Inflammatory macrophage treated with lipopolysaccharide for 4 hours (primary cell): ENCODE data around the gene SIM1.
"Not testable (repeated sequence)": the region's sequence is repeated elsewhere in the genome, so short reads cannot be mapped to it uniquely, and the experiment has no call there.

ENCODE experiments used
- DNase-seq: peaks from one replicate; pipeline ENCODE4 v3.0.0-alpha.2; 2020

The SIM1 gene

GRCh38 chr6:100417036-100417435 is 47.7 kb downstream of the SIM1 start:
- no peak for DNase-seq

GRCh38 chr6:100415768-100416167 is 49.0 kb downstream of the SIM1 start:
- no peak for DNase-seq

- DNase-seq = no peak
These were observed 51.8 kb downstream of the SIM1 start for GRCh38 chr6:100412872-100413271.

- DNase-seq = no peak
These were observed 60.7 kb downstream of the SIM1 start for GRCh38 chr6:100404051-100404450.

- DNase-seq = no peak
These were observed 71.2 kb downstream of the SIM1 start for GRCh38 chr6:100393493-100393892.

GRCh38 chr6:100392423-100392822 is 72.3 kb downstream of the SIM1 start:
- no peak for DNase-seq

- no peak for DNase-seq
These were observed 75.7 kb downstream of the SIM1 start for GRCh38 chr6:100388868-100389519.

GRCh38 chr6:100382767-100383195 is 81.9 kb downstream of the SIM1 start:
- no peak for DNase-seq

- DNase-seq = no peak
These were observed 82.7 kb downstream of the SIM1 start for GRCh38 chr6:100382031-100382430.

GRCh38 chr6:100381111-100381510 is 83.6 kb downstream of the SIM1 start:
- no peak for DNase-seq

GRCh38 chr6:100379386-100379785 is 85.3 kb downstream of the SIM1 start:
- no peak for DNase-seq

GRCh38 chr6:100378576-100378975 is 86.1 kb downstream of the SIM1 start:
- DNase-seq = no peak

GRCh38 chr6:100376103-100376502 is 88.6 kb downstream of the SIM1 start:
- no peak for DNase-seq

- no peak for DNase-seq
These were observed 92.2 kb downstream of the SIM1 start for GRCh38 chr6:100372326-100373091.

GRCh38 chr6:100371591-100371990 is 93.1 kb downstream of the SIM1 start:
- DNase-seq = no peak

- no peak for DNase-seq
These were observed 94.5 kb downstream of the SIM1 start for GRCh38 chr6:100370265-100370664.

GRCh38 chr6:100366419-100366818 is 98.3 kb downstream of the SIM1 start:
- DNase-seq = peak; percentile 40

GRCh38 chr6:100363651-100364050 is 101.1 kb downstream of the SIM1 start:
- DNase-seq = no peak

GRCh38 chr6:100354736-100355641 is 109.7 kb downstream of the SIM1 start:
- DNase-seq = not testable (repeated sequence)

- DNase-seq = no peak
These were observed 111.3 kb downstream of the SIM1 start for GRCh38 chr6:100353276-100354015.

- DNase-seq = no peak
These were observed 114.6 kb downstream of the SIM1 start for GRCh38 chr6:100350139-100350538.

- no peak for DNase-seq
These were observed 115.4 kb downstream of the SIM1 start for GRCh38 chr6:100349366-100349765.
